HEK293T (cell line): Measurements from ENCODE around the gene RPL35.

Experiments used
- ARNT ChIP-seq: fragments of 450-650 bp; IDR thresholded peaks from 2 replicates; pipeline ENCODE4 v1.6.1; 2017; ENCODE audit warnings: mild to moderate bottlenecking
- BHLHE40 ChIP-seq: fragments of 450-650 bp; IDR thresholded peaks from 2 replicates; pipeline ENCODE4 v1.6.1; 2016; ENCODE audit warnings: mild to moderate bottlenecking, moderate library complexity, borderline replicate concordance
- CTBP1 ChIP-seq: fragments of 450-650 bp; IDR thresholded peaks from 2 replicates; pipeline ENCODE4 v1.6.1; 2016; ENCODE audit warnings: borderline replicate concordance
- ELF4 ChIP-seq: fragments of 450-650 bp; IDR thresholded peaks from 2 replicates; pipeline ENCODE4 v1.6.1; 2017; ENCODE audit warnings: antibody characterized with exemption
- FOXA1 ChIP-seq: fragments of 450-650 bp; IDR thresholded peaks from 2 replicates; pipeline ENCODE4 v1.6.1; 2016; ENCODE audit warnings: mild to moderate bottlenecking
- FOXK2 ChIP-seq: fragments of 450-650 bp; IDR thresholded peaks from 2 replicates; pipeline ENCODE4 v1.6.1; 2016; ENCODE audit warnings: mild to moderate bottlenecking
- FOXM1 ChIP-seq: fragments of 450-650 bp; IDR thresholded peaks from 2 replicates; pipeline ENCODE4 v1.6.1; 2017; ENCODE audit warnings: mild to moderate bottlenecking, borderline replicate concordance
- HDGF ChIP-seq: fragments of 450-650 bp; IDR thresholded peaks from 2 replicates; pipeline ENCODE4 v1.6.1; 2017; ENCODE audit warnings: antibody characterized with exemption, borderline replicate concordance
- L3MBTL2 ChIP-seq: fragments of 450-650 bp; conservative IDR thresholded peaks from 2 replicates; pipeline ENCODE4 v1.6.1; 2016; ENCODE audit warnings: mild to moderate bottlenecking
- LEF1 ChIP-seq: fragments of 450-650 bp; IDR thresholded peaks from 2 replicates; pipeline ENCODE4 v1.6.1; 2017; ENCODE audit warnings: mild to moderate bottlenecking, borderline replicate concordance
- NFRKB ChIP-seq: fragments of 450-650 bp; IDR thresholded peaks from 2 replicates; pipeline ENCODE4 v1.6.1; 2016; ENCODE audit warnings: mild to moderate bottlenecking, moderate library complexity
- SP1 ChIP-seq: fragments of 450-650 bp; IDR thresholded peaks from 2 replicates; pipeline ENCODE4 v1.6.1; 2017
- SUZ12 ChIP-seq: fragments of 450-650 bp; IDR thresholded peaks from 2 replicates; pipeline ENCODE4 v1.6.1; 2016; ENCODE audit warnings: mild to moderate bottlenecking
- TARDBP ChIP-seq: fragments of 450-650 bp; IDR thresholded peaks from 2 replicates; pipeline ENCODE4 v1.6.1; 2016

- TF ChIP-seq CTBP1 = no peak
- no peak for TF ChIP-seq ELF4
- no peak for TF ChIP-seq SUZ12
- no peak for TF ChIP-seq NFRKB
- no peak for TF ChIP-seq ARNT
- no peak for TF ChIP-seq SP1
- TF ChIP-seq BHLHE40 = no peak
- no peak for TF ChIP-seq FOXA1
- TF ChIP-seq L3MBTL2 = no peak
- TF ChIP-seq HDGF = no peak
- TF ChIP-seq LEF1 = no peak
- no peak for TF ChIP-seq FOXK2
- no peak for TF ChIP-seq FOXM1
- no peak for TF ChIP-seq TARDBP
Measured at GRCh38 chr9:124841075-124841821, 20.5 kb downstream of the RPL35 start.
